ENCODE measurements around the gene GGT6. TPM values are rescaled to one million over a fixed set of nuclear protein-coding genes. Genes with fewer than 3 reads are reported as not detected.

The GGT6 gene
- polyA plus RNA-seq, 1 of the 3 experiments (the other 2 are of a cell fraction), result not detected

DNA sequence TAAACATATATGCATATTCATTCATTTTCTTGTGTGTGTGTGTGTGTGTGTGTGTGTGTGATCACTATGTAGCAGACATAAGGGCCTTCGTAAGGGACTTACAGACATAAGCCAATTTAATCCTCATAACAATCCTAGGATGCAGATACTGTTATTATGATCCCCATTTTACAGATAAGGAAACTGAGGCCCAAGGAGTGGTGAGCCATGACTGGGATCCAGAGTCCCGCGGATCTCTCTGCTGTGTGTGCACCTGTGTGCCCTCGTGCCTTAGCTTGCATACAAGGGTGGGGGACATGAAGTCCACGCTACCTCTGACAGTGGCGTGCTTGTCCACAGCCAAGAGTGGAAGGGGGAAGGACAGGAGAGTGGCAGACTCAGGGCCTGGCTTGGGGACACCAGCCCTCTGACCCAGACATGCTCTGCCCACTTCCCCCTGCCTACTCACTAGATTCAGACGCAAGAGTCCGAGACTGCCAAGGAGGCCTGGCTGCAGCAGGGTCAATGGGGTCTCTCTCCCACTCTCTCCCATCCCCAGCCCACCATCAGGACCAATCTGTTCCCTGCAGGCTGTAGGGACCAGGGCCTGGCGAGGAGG is 14.2 kb upstream of the GGT6 start:
- TF ChIP-seq, protein P1, sequence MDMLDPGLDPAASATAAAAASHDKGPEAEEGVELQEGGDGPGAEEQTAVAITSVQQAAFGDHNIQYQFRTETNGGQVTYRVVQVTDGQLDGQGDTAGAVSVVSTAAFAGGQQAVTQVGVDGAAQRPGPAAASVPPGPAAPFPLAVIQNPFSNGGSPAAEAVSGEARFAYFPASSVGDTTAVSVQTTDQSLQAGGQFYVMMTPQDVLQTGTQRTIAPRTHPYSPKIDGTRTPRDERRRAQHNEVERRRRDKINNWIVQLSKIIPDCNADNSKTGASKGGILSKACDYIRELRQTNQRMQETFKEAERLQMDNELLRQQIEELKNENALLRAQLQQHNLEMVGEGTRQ (IDR thresholded peaks at IDR 0.05; ENCODE audit: borderline replicate concordance, low read depth, low read length), result no peak
- no peak for TF ChIP-seq MXI1 (IDR thresholded peaks at IDR 0.05; ENCODE audit: low read depth, low read length)
- TF ChIP-seq, protein P2, sequence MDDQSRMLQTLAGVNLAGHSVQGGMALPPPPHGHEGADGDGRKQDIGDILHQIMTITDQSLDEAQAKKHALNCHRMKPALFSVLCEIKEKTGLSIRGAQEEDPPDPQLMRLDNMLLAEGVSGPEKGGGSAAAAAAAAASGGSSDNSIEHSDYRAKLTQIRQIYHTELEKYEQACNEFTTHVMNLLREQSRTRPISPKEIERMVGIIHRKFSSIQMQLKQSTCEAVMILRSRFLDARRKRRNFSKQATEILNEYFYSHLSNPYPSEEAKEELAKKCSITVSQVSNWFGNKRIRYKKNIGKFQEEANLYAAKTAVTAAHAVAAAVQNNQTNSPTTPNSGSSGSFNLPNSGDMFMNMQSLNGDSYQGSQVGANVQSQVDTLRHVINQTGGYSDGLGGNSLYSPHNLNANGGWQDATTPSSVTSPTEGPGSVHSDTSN (IDR thresholded peaks at IDR 0.05), result no peak
- TF ChIP-seq, protein P3, sequence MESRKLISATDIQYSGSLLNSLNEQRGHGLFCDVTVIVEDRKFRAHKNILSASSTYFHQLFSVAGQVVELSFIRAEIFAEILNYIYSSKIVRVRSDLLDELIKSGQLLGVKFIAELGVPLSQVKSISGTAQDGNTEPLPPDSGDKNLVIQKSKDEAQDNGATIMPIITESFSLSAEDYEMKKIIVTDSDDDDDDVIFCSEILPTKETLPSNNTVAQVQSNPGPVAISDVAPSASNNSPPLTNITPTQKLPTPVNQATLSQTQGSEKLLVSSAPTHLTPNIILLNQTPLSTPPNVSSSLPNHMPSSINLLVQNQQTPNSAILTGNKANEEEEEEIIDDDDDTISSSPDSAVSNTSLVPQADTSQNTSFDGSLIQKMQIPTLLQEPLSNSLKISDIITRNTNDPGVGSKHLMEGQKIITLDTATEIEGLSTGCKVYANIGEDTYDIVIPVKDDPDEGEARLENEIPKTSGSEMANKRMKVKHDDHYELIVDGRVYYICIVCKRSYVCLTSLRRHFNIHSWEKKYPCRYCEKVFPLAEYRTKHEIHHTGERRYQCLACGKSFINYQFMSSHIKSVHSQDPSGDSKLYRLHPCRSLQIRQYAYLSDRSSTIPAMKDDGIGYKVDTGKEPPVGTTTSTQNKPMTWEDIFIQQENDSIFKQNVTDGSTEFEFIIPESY (IDR thresholded peaks at IDR 0.05; ENCODE audit: borderline replicate concordance, low read depth), result no peak
- no peak for TF ChIP-seq FOSL2 (IDR thresholded peaks at IDR 0.05; ENCODE audit: borderline replicate concordance, low read depth)
- Histone ChIP-seq H3K79me2 (ENCODE audit: insufficient read depth) (no peaks in the 10 kb centered on the region), H4K20me1 (ENCODE audit: insufficient read depth) (no peaks in the 10 kb centered on the region), H3F3A (replicated peaks; ENCODE audit: insufficient read depth) (no peaks in the 10 kb centered on the region), H2AFZ (ENCODE audit: low read depth) (no peak overlapping the region), H3K9me3 (no peaks in the 10 kb centered on the region), H3K9ac (no peak overlapping the region), H3K27me3 (ENCODE audit: insufficient read depth) (peaks cover 24% of the 10 kb centered on the region; the same call in 1 of the 2 replicates), H3K36me3 (replicated peaks in 1 of 2; ENCODE audit: control insufficient read depth in 1 of 2, insufficient read depth in 2 of 2, low read length in 1 of 2) (no peaks in the 10 kb centered on the region), H3K4me2 (no peak overlapping the region), H3K9me2 (no peaks in the 10 kb centered on the region), H3K27ac (ENCODE audit: low read depth in 2 of 2, low read length in 1 of 2) (no peak overlapping the region), H3K4me3 (ENCODE audit: low read depth in 2 of 2, low read length in 1 of 2) (no peak overlapping the region), H3K4me1 (ENCODE audit: control insufficient read depth in 1 of 2, insufficient read depth in 2 of 2, low read depth in 1 of 2, low read length in 1 of 2) (no peaks in the 10 kb centered on the region)
- POLR2A ChIA-PET, result no interaction called here
- DNase-seq, result no peak
- CTCF ChIA-PET, result interaction anchor here (1.1 to 5.6 kb wide), 3 partner anchors 8 to 51 kb away, joined by 3 to 28 read pairs (median 25); no protein-coding TSS in a partner anchor
- 87% methylated on average over 8 of the region's 9 CpGs for WGBS (ENCODE audit: low lambda C conversion rate)

DNA sequence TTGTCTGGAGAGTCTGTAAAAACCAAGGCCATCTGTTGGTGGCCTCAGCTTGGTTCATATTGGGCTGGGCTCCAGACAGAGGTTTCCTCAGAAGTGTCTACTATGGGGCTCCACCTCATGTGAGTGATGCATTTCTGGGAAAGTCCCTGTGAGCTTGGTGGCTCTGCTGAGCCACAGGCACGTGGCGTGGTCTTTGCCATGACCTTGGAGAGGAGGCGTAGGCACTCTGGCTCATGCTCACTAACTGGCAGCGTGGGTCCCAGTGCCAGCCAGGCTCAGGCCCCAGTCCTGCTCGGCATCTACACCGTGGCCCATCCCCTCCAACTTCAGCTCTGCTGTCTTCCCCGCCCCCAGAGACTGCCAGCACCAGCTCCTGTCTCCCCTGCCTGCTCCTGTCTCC is 13.3 kb upstream of the GGT6 start:
- peaks cover 24% of the 10 kb centered on the region; the same call in 1 of the 2 replicates for H3K27me3 ChIP-seq (ENCODE audit: insufficient read depth)
- POLR2A ChIA-PET, result no interaction called here
- no peaks in the 10 kb centered on the region for H3K79me2 ChIP-seq (ENCODE audit: insufficient read depth)
- H3K4me1 ChIP-seq (ENCODE audit: control insufficient read depth in 1 of 2, insufficient read depth in 2 of 2, low read depth in 1 of 2, low read length in 1 of 2), result no peaks in the 10 kb centered on the region
- no peaks in the 10 kb centered on the region for H3K36me3 ChIP-seq (replicated peaks in 1 of 2; ENCODE audit: control insufficient read depth in 1 of 2, insufficient read depth in 2 of 2, low read length in 1 of 2)
- H3K4me3 ChIP-seq (ENCODE audit: low read depth in 2 of 2, low read length in 1 of 2), result no peak overlapping the region
- H3K9ac ChIP-seq, result no peak overlapping the region
- H3K9me2 ChIP-seq, result no peaks in the 10 kb centered on the region
- H2AFZ ChIP-seq (ENCODE audit: low read depth), result no peak overlapping the region
- no peak overlapping the region for H3K4me2 ChIP-seq
- no peak overlapping the region for H3K27ac ChIP-seq (ENCODE audit: low read depth in 2 of 2, low read length in 1 of 2)
- H3F3A ChIP-seq (replicated peaks; ENCODE audit: insufficient read depth), result no peaks in the 10 kb centered on the region
- no peak for TF ChIP-seq RXRA (IDR thresholded peaks at IDR 0.05; ENCODE audit: borderline replicate concordance, low read depth)
- TF ChIP-seq MEF2A (IDR thresholded peaks at IDR 0.05; ENCODE audit: borderline replicate concordance, low read depth), result no peak
- TF ChIP-seq ELF1 (IDR thresholded peaks at IDR 0.05), result no peak
- no peak for TF ChIP-seq GATA2 (CRISPR knock-in tag; IDR thresholded peaks at IDR 0.05)
- TF ChIP-seq TAF1 (IDR thresholded peaks at IDR 0.05; ENCODE audit: borderline replicate concordance, low read depth, low read length), result no peak
- TF ChIP-seq, protein P1 (IDR thresholded peaks at IDR 0.05; ENCODE audit: borderline replicate concordance, low read depth, low read length), result no peak
- TF ChIP-seq SIN3A (IDR thresholded peaks at IDR 0.05; ENCODE audit: borderline replicate concordance, low read depth, low read length), result no peak
- no peak for TF ChIP-seq FOXJ3 (CRISPR knock-in tag; IDR thresholded peaks at IDR 0.05)
- no peak for TF ChIP-seq RAD21 (IDR thresholded peaks at IDR 0.05; ENCODE audit: low read length)
- TF ChIP-seq CHD2 (IDR thresholded peaks at IDR 0.05; ENCODE audit: low read length, partially characterized antibody), result no peak
- no peak for TF ChIP-seq FOSL2 (IDR thresholded peaks at IDR 0.05; ENCODE audit: borderline replicate concordance, low read depth)
- TF ChIP-seq MXI1 (IDR thresholded peaks at IDR 0.05; ENCODE audit: low read depth, low read length), result no peak
- no peak for TF ChIP-seq RFX5 (IDR thresholded peaks at IDR 0.05; ENCODE audit: low read length)
- TF ChIP-seq, protein P4, sequence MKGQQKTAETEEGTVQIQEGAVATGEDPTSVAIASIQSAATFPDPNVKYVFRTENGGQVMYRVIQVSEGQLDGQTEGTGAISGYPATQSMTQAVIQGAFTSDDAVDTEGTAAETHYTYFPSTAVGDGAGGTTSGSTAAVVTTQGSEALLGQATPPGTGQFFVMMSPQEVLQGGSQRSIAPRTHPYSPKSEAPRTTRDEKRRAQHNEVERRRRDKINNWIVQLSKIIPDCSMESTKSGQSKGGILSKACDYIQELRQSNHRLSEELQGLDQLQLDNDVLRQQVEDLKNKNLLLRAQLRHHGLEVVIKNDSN (IDR thresholded peaks at IDR 0.05; ENCODE audit: borderline replicate concordance, low read depth), result no peak
- TF ChIP-seq TEAD4 (IDR thresholded peaks at IDR 0.05; ENCODE audit: borderline replicate concordance, insufficient read depth), result no peak
- DNase-seq, result no peak
- CTCF ChIA-PET, result interaction anchor here (0.8 to 5.6 kb wide), 2 partner anchors 8 to 52 kb away, joined by 6 to 25 read pairs; no protein-coding TSS in a partner anchor
- H4K20me1 ChIP-seq (ENCODE audit: insufficient read depth), result no peaks in the 10 kb centered on the region
- H3K9me3 ChIP-seq, result no peaks in the 10 kb centered on the region
- WGBS (ENCODE audit: low lambda C conversion rate), result 43% methylated on average over 4 of the region's 7 CpGs

Data from SK-N-SH (cell line).